GM12874 (cell line): ENCODE measurements around the gene TMEM213.

ENCODE experiments used
- CTCF ChIP-seq: IDR thresholded peaks from 2 replicates; pipeline ENCODE4 v1.5.1; 2011; ENCODE audit warnings: low read depth, mild to moderate bottlenecking, control low read depth, low read length, moderate library complexity; ENCODE audit not compliant: insufficient read depth

TMEM213 gene

DNA sequence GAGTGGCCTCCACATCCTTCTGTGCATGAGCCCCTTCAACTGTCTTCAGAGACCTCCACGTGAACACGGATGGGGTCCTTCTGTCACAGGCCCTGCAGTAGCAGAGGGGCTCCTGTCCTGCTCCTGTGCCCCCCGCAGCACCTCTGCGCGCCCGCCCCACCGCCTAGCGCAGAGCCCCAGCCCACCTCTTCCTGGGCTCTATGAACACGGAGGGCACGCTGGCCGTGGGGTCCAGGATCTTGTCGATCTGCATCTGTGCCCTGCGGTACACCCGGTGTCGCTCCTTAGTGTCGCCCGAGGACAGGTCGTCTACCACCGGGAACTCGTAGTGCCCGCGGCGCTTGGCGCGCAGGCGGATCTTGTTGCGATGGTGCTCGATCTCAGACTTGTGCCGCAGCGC, 71.6 kb downstream of the TMEM213 start:
- TF ChIP-seq CTCF: no peak

- no peak for TF ChIP-seq CTCF
These were observed 73.4 kb downstream of the TMEM213 start for GRCh38 chr7:138871065-138871813.

GRCh38 chr7:138871814-138872090, 74.0 kb downstream of the TMEM213 start:
- no peak for TF ChIP-seq CTCF

DNA sequence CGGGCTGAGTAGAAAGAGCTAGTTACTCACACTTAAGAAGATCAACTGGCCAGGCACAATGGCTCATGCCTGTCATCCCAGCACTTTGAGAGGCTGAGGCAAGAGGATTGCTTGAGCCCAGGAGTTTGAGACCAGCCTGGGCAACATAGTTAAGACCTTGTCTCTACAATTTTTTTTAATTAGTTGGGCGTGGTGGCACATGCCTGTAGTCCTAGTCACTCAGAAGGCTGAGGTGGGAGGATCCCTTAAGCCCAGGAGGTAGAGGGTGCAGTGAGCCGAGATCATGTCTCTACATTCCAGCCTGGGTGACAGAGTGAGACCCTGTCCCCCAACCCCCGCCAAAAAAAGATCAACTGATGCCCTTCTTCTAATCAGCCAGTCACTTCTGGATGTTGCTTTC, 74.8 kb downstream of the TMEM213 start:
- TF ChIP-seq CTCF: no peak

- TF ChIP-seq CTCF: no peak
These were observed 75.6 kb downstream of the TMEM213 start for GRCh38 chr7:138873220-138873892.

DNA sequence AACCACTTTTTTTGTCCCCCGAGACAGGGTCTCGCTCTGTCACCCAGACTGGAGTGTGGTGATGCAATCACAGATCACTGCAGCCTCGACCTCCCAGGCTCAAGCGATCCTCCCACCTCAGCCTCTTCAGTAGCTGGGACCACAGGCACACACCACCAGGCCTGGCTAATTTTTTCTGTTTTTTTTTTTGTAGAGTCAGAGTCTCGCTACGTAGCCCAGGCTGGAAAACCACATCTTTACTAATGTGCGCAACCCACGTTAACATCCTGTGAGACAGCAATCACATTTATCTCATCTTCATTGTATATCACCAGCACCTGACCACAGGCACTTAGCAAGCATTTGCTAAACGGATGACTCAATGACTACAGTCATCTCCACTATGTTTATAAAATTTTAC, 78.0 kb downstream of the TMEM213 start:
- TF ChIP-seq CTCF: no peak

- no peak for TF ChIP-seq CTCF
These were observed 78.5 kb downstream of the TMEM213 start for GRCh38 chr7:138876326-138876725.
